Renal cortex interstitium (tissue), 11 donors: ENCODE data around the gene HMGN5. TPM values are rescaled to one million over a fixed set of nuclear protein-coding genes. Genes with fewer than 3 reads are reported as not detected.
A peak's percentile ranks its signal among the peaks of the same experiment; 100 is the strongest.

ENCODE experiments used
- DNase-seq, 11 donors: peaks; one replicate each; pipeline ENCODE4 v3.0.0-alpha.2; 2013; ENCODE audit warnings: low read depth in 9 of 11, low spot score in 4 of 11; ENCODE audit errors: extremely low read depth in 1 of 11
- polyA plus RNA-seq, 3 donors: library from polyadenylated mRNA; unstranded; fragments of 120-200 nt; gene quantifications; one replicate each; pipeline ENCODE4 v1.2.1, GENCODE V29; 2013; ENCODE audit not compliant: insufficient read length in 3 of 3

Gene HMGN5
- polyA plus RNA-seq, 3 donors = 37.4 to 54.0 (median 48.6) TPM

- peak in 3 of 11 donors; percentile 16 to 22 (median 17) for DNase-seq
Measured at GRCh38 chrX:81195712-81196111, 6.0 kb downstream of the HMGN5 start.

GRCh38 chrX:81195259-81195658, 6.5 kb downstream of the HMGN5 start:
- DNase-seq = no peak

- DNase-seq = peak in 4 of 11 donors; percentile 3 to 8 (median 6)
Measured at GRCh38 chrX:81174286-81174685, 27.4 kb downstream of the HMGN5 start.

DNA sequence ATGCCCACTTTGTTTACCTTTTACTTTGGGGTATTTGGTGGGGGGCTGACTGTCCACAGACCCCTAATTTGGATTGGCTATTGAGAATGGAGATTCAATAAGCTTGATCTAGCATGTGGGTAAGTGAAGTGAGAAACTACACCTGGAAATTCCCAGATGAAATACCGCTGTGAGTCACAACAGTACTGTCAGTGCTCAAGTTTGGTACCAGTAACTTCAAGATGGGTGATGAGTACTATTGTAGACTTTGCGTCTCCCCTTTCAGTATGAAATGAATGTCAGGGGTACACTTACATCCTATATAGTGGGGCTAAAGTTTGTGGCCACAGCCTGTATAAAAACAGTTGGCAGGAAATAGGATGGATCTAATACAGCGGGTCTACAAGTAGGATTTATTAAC, 33.3 kb downstream of the HMGN5 start:
- no peak for DNase-seq

DNA sequence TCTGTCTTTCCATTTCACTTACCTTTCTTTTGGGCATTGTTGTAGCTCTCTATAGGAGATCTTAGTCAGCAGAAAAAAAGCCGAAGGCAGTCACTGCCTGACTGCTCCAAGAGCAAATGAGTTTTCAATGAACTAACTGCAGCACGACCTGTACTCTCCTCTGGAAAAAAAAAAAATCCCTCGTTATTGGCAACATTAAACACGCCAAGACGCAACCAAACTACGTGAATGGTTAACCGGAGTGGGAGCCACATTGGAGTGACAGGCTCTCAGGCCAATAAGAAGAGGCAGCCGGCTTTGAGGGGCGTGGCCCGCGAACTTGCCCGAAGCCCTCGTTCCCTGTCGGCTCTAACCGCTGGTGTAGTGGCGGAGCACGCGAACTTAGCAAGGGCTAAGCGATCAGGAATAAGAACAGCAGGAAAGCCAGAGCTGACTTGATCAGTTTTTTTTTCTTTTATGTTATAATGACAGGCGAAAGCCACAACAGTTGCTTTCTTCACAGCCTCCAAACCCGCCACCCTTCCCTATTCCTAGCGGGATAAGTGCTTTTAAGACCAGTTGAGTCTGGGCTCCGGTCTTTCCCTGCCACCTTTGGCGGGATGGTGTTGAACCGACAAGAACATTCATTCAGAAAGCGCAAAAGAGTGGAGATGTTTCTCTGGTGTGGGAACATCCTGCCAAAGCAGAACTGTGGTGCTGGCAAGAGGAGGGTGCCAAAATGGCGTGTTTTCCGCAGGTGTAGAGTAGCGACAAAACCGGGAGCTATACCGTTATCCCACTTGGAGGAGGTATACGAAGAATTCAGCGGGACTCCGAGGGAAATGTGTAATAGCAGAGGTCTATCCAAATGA, 80.0 kb downstream of the HMGN5 start:
- DNase-seq = peak; percentile 76 to 90 (median 84)

GRCh38 chrX:81120936-81121371, 80.8 kb downstream of the HMGN5 start:
- peak in 10 of 11 donors; percentile 13 to 63 (median 46) for DNase-seq

DNA sequence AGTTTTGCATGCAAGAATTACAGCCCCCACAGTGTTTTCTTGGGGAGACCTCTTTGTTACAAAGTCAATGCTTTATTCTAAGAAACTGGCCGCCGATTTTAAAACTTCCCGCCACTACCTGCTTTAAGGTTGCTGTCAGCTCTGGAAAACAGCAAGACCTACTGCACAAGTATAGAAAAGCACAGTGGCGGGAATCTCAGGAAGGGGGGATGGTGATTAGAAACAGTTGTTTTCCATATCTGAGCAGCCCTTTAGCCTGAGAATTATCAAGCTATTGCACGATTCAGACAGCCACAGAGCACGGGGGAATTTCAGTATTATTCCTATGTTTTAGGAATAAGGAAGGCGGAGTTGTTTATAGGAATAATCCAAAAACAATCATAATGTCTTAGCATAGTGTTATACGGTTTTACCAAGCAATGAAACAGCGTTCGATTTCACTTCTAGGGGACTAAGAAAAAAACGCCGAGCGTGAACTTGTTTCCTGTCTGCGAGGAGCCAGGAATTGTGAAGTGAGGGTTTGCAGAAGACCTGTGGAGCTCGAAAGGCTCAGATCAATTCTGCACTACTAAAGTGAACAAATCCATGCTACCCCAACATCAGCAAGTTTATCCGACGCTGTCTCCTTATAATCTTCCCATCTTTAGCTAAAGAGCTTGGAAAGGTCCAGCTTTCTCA, 81.3 kb downstream of the HMGN5 start:
- DNase-seq = peak in 1 of 11 donors; percentile 2

DNA sequence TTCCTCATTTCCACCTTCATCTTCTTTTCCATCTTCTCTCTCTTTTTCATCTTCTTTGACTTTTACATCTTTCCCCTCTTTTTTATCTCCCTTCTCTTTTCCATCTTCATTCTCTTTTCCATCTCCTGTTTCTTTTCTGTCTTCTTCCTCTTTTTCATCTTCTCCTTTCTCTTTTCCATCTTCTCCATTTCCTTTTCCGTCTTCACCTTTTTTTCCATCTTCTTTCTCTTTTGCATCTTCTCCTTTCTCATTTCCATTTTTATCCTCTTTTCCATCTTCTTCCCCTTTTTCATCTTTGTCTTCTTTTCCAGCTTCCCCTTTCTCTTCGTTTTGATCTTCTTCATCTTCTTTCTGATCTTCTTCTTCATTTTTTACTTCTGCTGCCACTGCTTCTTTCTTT, 87.0 kb downstream of the HMGN5 start:
- no peak for DNase-seq

- no peak for DNase-seq
Measured at GRCh38 chrX:81110286-81110685, 91.4 kb downstream of the HMGN5 start.

- DNase-seq = no peak
Measured at GRCh38 chrX:81082649-81083048, 119.1 kb downstream of the HMGN5 start.

Other genes starting within 250 kb of the HMGN5 start
- 100 to 1,000 TPM; 185 to 225 (median 196) TPM for gene SH3BGRL, start 189 bp upstream of the HMGN5 start, polyA plus RNA-seq